ENCODE data around the gene CEMIP2.

Gene CEMIP2

DNA sequence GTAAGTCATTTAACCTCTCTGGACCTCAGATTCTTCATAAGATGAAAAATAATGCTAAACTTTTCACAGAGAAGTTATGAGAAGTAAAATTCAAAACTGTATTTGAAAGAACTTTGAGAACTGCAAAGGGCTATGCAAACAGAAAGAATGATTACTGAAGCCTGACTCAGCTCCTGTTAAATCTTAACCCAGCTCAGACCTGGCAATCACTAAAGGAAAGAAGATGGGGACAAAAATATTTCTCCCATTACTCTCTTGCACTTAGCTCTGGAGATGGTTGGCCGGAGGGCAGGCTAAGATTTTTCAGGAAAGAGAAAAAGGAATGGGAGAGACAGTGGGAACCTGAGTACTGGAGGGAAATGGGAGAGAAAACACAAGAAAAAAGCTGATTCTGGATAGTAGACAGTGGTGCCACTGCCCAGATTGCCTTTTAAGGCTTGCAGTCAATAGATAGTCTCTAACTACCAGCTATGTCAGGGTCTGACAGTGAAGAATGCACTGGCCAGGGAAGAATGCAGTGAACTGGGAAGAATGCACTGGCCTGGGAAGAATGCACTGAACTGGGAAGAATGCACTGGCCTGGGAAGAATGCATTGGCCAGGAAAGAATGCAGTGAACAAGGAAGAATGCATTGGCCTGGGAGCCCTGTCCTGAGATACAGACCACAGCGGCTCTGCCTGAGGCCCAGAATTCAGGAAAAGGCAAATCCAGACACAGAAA lies 25.2 kb upstream of the CEMIP2 start:
- TF ChIP-seq, protein P1, sequence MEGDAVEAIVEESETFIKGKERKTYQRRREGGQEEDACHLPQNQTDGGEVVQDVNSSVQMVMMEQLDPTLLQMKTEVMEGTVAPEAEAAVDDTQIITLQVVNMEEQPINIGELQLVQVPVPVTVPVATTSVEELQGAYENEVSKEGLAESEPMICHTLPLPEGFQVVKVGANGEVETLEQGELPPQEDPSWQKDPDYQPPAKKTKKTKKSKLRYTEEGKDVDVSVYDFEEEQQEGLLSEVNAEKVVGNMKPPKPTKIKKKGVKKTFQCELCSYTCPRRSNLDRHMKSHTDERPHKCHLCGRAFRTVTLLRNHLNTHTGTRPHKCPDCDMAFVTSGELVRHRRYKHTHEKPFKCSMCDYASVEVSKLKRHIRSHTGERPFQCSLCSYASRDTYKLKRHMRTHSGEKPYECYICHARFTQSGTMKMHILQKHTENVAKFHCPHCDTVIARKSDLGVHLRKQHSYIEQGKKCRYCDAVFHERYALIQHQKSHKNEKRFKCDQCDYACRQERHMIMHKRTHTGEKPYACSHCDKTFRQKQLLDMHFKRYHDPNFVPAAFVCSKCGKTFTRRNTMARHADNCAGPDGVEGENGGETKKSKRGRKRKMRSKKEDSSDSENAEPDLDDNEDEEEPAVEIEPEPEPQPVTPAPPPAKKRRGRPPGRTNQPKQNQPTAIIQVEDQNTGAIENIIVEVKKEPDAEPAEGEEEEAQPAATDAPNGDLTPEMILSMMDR (IDR thresholded peaks at IDR 0.05; ENCODE audit: insufficient read depth, low read length, missing control alignments) = no peak
- CTCF ChIA-PET = interaction anchor here (0.9 to 6.2 kb wide), 6 partner anchors 13 to 189 kb away, joined by 3 to 37 read pairs (median 6); no protein-coding TSS in a partner anchor
- peak; percentile 44 for DNase-seq (ENCODE audit: low read depth, low spot score)
- H3K4me3 ChIP-seq (ENCODE audit: low read depth, low read length) = no peak overlapping the region
- POLR2A ChIA-PET = interaction anchor here (1.0 to 1.3 kb wide), 2 partner anchors 11 to 31 kb away, joined by 3 to 5 read pairs; no protein-coding TSS in a partner anchor

DNA sequence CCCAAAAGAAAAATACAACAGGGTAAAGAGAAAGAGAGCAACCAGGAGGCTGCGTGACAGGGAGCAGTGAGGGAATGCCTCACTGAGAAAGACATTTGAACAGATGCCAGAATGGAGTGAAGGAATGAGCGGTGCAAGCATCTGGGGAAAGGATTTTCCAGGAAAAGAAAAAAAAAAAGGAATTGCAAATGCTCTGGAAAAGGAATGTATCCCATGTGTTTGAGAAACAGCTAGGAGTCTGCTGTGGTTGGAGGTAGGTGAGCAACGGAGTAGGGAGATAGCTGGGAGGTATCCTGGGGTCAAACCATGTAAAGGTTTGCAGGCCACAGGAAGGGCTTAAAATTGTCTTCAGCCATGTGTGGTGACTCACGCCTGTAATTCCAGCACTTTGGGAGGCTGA lies 23.6 kb upstream of the CEMIP2 start:
- POLR2A ChIA-PET = no interaction called here

GRCh38 chr9:71790296-71790695 lies 22.0 kb upstream of the CEMIP2 start:
- TF ChIP-seq, protein P1 (IDR thresholded peaks at IDR 0.05; ENCODE audit: insufficient read depth, low read length, missing control alignments) = no peak
- ChIA-PET POLR2A (no interaction called here), CTCF (interaction anchor here (1.9 kb wide), 1 partner anchor 234 kb away, joined by 10 read pairs; no protein-coding TSS in a partner anchor)
- no peak for DNase-seq (ENCODE audit: low read depth, low spot score)
- no peak overlapping the region for H3K4me3 ChIP-seq (ENCODE audit: low read depth, low read length)

More for the DNA sequence above, 23.6 kb upstream of the CEMIP2 start:
- no peak for DNase-seq (ENCODE audit: low read depth, low spot score)
- no peak overlapping the region for H3K4me3 ChIP-seq (ENCODE audit: low read depth, low read length)
- CTCF ChIA-PET = interaction anchor here (0.7 to 4.1 kb wide), 6 partner anchors 11 to 233 kb away, joined by 3 to 32 read pairs (median 4); no protein-coding TSS in a partner anchor
- TF ChIP-seq, protein P1 (IDR thresholded peaks at IDR 0.05; ENCODE audit: insufficient read depth, low read length, missing control alignments) = no peak

- CTCF ChIA-PET = interaction anchor here (1.3 to 1.9 kb wide), 3 partner anchors 19 to 242 kb away, joined by 3 to 8 read pairs (median 4); no protein-coding TSS in a partner anchor
- DNase-seq (ENCODE audit: low read depth, low spot score) = no peak
- no peak overlapping the region for H3K4me3 ChIP-seq (ENCODE audit: low read depth, low read length)
- TF ChIP-seq, protein P1 (IDR thresholded peaks at IDR 0.05; ENCODE audit: insufficient read depth, low read length, missing control alignments) = no peak
- POLR2A ChIA-PET = interaction anchor here (0.9 kb wide), 1 partner anchor 10 kb away, joined by 3 read pairs; no protein-coding TSS in a partner anchor
Observed at GRCh38 chr9:71783120-71783523, 14.8 kb upstream of the CEMIP2 start.

GRCh38 chr9:71781391-71781790 lies 13.1 kb upstream of the CEMIP2 start:
- DNase-seq (ENCODE audit: low read depth, low spot score) = no peak
- ChIA-PET POLR2A (interaction anchor here (0.7 kb wide), 1 partner anchor 1141 kb away, joined by 3 read pairs; no protein-coding TSS in a partner anchor), CTCF (interaction anchor here (1.1 to 1.2 kb wide), 2 partner anchors 10 to 11 kb away, joined by 3 to 4 read pairs; no protein-coding TSS in a partner anchor)
- H3K4me3 ChIP-seq (ENCODE audit: low read depth, low read length) = no peak overlapping the region
- TF ChIP-seq, protein P1 (IDR thresholded peaks at IDR 0.05; ENCODE audit: insufficient read depth, low read length, missing control alignments) = no peak

GRCh38 chr9:71780953-71781352 lies 12.6 kb upstream of the CEMIP2 start:
- TF ChIP-seq, protein P1 (IDR thresholded peaks at IDR 0.05; ENCODE audit: insufficient read depth, low read length, missing control alignments) = no peak
- DNase-seq (ENCODE audit: low read depth, low spot score) = no peak
- no peak overlapping the region for H3K4me3 ChIP-seq (ENCODE audit: low read depth, low read length)
- ChIA-PET POLR2A (interaction anchor here (0.7 kb wide), 1 partner anchor 1141 kb away, joined by 3 read pairs; no protein-coding TSS in a partner anchor), CTCF (interaction anchor here (1.1 to 1.2 kb wide), 2 partner anchors 10 kb away, joined by 3 to 4 read pairs; no protein-coding TSS in a partner anchor)

Data from AG04449 (cell line).